Subcutaneous abdominal adipose tissue (tissue), 5 donors: ENCODE measurements around the gene PRR30.

Source experiments
- H3K27ac ChIP-seq: one replicate; pipeline ENCODE4 v1.7.0; 2013; ENCODE audit warnings: low read depth, mild to moderate bottlenecking, inconsistent platforms, low read length, moderate library complexity
- H3K27me3 ChIP-seq, 5 donors: one replicate each; pipeline ENCODE4 v1.7.0; 2013; ENCODE audit warnings: low read length in 5 of 5, inconsistent platforms in 1 of 5; ENCODE audit not compliant: control insufficient read depth in 5 of 5, insufficient read depth in 4 of 5
- H3K36me3 ChIP-seq, 5 donors: one replicate each; pipeline ENCODE4 v1.7.0; 2013; ENCODE audit warnings: low read length in 5 of 5; ENCODE audit not compliant: control insufficient read depth in 5 of 5, insufficient read depth in 5 of 5
- H3K4me1 ChIP-seq, 5 donors: one replicate each; pipeline ENCODE4 v1.7.0; 2013; ENCODE audit warnings: low read length in 5 of 5, mild to moderate bottlenecking in 3 of 5, moderate library complexity in 1 of 5; ENCODE audit not compliant: control insufficient read depth in 5 of 5, insufficient read depth in 5 of 5
- H3K4me3 ChIP-seq, 5 donors: one replicate each; pipeline ENCODE4 v1.7.0; 2013; ENCODE audit warnings: low read length in 5 of 5, low read depth in 1 of 5
- H3K9ac ChIP-seq, 5 donors: one replicate each; pipeline ENCODE4 v1.7.0; 2013; ENCODE audit warnings: low read length in 5 of 5, mild to moderate bottlenecking in 4 of 5, moderate library complexity in 3 of 5
- H3K9me3 ChIP-seq, 5 donors: one replicate each; pipeline ENCODE4 v1.7.0; 2013; ENCODE audit warnings: low read length in 5 of 5; ENCODE audit not compliant: control insufficient read depth in 5 of 5
- donor health status: healthy.
- donor health status: healthy.
- donor health status: healthy.
- donor health status: healthy.
- donor health status: healthy.

PRR30 gene

DNA sequence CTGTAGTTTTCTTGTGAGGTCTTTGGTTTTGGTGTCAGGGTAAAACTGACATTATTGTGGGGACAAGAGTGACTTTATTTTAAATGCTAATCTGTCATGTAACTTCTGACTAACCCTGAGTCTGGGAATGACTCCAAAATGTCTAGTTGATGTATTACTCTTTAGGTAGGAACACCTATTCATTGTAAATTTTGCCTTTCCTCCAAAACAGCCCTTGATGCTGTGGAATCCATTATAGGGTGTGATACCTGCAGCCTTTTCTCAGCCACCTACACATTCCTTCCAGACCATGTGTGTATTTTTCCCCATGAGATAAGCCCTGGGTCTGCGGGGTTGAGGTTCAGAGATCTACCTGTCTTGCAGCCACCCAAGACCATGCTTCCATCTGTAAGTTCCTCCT lies 4.1 kb upstream of the PRR30 start:
- no peak overlapping the region for H3K9ac ChIP-seq
- no peaks in the 10 kb centered on the region for H3K4me1 ChIP-seq
- no peak overlapping the region for H3K4me3 ChIP-seq
- no peaks in the 10 kb centered on the region for H3K9me3 ChIP-seq
- no peak overlapping the region for H3K27ac ChIP-seq
- H3K27me3 ChIP-seq: no peaks in the 10 kb centered on the region
- H3K36me3 ChIP-seq: no peaks in the 10 kb centered on the region

DNA sequence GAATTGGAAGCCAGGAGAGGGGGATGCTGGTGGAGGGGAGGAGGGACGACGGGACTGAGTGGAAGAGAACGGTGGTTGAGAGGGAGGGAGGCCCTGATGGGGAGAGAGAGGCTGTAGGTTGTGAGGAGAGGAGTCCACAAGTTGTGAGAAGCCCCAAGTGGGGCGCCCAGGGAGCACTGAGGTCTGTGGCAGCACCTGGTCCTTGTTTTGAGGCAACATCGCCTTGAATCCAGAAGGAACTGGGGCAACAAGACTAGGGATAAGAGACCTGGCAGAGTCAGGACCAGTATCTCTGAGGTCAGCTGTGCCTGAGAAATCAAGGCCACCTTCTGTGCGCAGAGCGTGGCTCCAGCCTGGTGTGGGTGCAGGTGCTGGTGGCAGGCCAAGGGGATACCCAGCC lies 1.1 kb downstream of the PRR30 start:
- H3K9me3 ChIP-seq: no peaks in the 10 kb centered on the region
- no peak overlapping the region for H3K27ac ChIP-seq
- peaks cover 0 to 14% (median 11%) of the 10 kb centered on the region in 5 donors for H3K4me1 ChIP-seq
- H3K36me3 ChIP-seq: no peaks in the 10 kb centered on the region
- no peaks in the 10 kb centered on the region for H3K27me3 ChIP-seq
- no peak overlapping the region for H3K4me3 ChIP-seq
- no peak overlapping the region for H3K9ac ChIP-seq

DNA sequence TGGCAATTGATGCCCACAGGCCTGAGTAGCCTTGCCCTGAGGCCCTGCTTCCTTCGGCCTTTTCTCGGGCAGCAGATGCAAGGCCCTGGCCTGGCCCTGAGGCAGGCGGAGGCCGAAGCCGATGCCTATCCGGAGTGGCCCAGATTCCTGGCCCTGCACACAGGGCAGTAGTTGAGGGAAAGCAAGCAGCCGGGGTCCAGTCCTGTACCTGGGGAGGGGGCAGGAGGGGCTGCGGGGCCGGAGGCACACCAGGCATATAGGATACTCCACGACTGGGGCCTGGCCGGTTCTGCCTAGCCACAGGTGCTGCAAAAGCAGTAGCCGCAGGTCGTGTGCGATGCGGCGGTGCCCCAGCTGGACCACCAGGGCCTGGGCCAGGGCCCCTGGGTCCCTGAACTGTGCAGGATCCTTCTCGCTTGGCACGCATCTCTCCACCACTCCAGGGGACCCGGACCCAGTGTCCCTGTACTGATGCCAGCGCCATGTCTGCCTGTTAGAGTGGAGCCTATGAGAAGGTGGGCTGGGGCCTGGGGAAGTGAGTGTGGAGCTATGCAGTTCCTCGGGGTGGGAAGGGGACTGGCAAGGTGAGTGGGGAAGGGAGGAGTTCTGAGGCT lies 1.8 kb downstream of the PRR30 start:
- Histone ChIP-seq H3K4me1 (peaks cover 0 to 21% (median 18%) of the 10 kb centered on the region in 5 donors), H3K9ac (no peak overlapping the region), H3K9me3 (no peaks in the 10 kb centered on the region), H3K4me3 (no peak overlapping the region), H3K27me3 (no peaks in the 10 kb centered on the region), H3K27ac (no peak overlapping the region), H3K36me3 (peaks cover 0 to 6% (median 3%) of the 10 kb centered on the region in 5 donors)

DNA sequence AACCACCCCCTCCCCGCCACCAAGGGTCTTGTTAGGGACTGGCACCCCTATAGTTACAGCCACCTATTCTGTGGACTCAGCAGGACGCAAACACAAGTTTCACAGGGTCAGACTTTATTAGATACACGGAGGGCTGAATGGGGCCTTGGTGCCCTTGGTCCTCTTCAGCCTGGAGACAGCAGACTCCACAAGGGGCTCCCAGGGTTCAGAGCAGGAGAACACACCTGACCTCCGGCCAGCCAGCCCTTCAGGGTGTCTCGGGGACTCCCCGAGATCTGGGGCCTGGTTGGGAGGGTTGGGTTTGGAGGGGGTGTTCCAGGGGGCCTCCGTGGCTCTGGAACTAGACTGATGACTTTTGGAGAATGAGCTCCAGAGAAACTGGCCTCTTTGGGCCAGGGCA lies 2.5 kb downstream of the PRR30 start:
- Histone ChIP-seq H3K9ac (no peak overlapping the region), H3K36me3 (peaks cover 0 to 13% (median 9%) of the 10 kb centered on the region in 5 donors), H3K27me3 (no peaks in the 10 kb centered on the region), H3K27ac (no peak overlapping the region), H3K4me1 (peaks cover 0 to 24% (median 23%) of the 10 kb centered on the region in 5 donors), H3K4me3 (no peak overlapping the region), H3K9me3 (no peaks in the 10 kb centered on the region)

DNA sequence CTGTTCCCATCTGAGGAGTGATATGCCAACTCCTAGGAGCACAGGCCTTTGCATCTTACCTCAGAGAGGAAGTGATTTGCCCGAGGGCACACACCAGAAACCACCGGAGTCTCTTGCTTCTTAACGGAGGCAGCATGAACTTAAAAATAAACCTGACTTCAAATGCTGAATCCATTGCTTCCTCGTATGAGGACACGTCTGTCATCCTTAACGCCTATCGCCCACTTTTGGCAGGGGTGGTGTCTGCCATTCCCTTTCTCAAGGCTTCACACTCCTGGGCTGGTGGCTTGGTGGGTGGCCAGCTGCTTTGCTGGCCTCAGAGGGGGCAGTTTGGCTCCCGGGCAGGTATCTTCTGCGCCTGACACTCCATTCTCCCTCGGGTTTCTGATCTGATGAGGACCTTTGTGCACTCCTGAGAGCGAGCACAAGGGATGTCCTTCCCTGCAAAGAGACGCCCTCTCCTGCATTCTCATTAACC lies 3.7 kb downstream of the PRR30 start:
- no peak overlapping the region for H3K27ac ChIP-seq

DNA sequence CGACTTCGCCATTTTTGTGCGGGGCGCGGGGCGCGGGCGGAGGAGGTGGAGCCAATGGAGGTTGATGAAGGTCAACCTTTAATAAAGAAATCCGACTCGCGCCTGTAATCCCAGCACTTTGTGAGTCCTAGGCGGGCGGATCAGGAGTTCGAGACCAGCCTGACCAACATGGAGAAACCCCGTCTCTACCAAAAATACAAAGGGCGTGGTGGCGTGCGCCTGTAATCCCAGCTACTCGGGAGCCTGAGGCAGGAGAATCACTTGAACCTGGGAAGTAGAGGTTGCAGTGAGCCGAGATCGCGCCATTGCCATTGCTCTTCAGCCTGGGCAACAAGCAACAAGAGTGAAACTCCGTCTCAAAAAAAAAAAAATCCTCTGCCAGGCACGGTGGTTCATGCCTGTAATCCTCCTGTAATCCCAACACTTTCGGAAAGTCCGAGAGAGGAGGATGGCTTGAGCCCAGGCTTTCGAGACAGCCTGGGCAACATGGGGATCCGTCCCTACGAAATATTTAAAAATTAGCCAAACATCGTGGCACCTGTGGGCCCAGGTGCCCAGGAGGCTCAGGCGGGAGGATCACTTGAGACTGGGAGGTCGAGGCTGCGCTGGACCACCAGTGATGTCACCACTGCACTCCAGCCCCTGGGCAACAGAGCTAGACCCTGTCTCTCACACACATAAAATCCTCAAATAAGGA lies 4.3 kb downstream of the PRR30 start:
- Histone ChIP-seq H3K9ac (no peak overlapping the region), H3K27ac (no peak overlapping the region), H3K36me3 (peaks cover 0 to 31% (median 27%) of the 10 kb centered on the region in 5 donors), H3K4me1 (peaks cover 0 to 25% (median 23%) of the 10 kb centered on the region in 5 donors), H3K9me3 (no peaks in the 10 kb centered on the region), H3K27me3 (no peaks in the 10 kb centered on the region), H3K4me3 (peak overlapping the region in 4 of 5 donors; percentile 55 to 89 (median 73))

More for the DNA sequence above, 3.7 kb downstream of the PRR30 start:
- H3K27me3 ChIP-seq: no peaks in the 10 kb centered on the region
- H3K4me1 ChIP-seq: peaks cover 0 to 25% (median 23%) of the 10 kb centered on the region in 5 donors
- no peak overlapping the region for H3K4me3 ChIP-seq
- peaks cover 0 to 25% (median 22%) of the 10 kb centered on the region in 5 donors for H3K36me3 ChIP-seq
- H3K9ac ChIP-seq: no peak overlapping the region
- H3K9me3 ChIP-seq: no peaks in the 10 kb centered on the region

DNA sequence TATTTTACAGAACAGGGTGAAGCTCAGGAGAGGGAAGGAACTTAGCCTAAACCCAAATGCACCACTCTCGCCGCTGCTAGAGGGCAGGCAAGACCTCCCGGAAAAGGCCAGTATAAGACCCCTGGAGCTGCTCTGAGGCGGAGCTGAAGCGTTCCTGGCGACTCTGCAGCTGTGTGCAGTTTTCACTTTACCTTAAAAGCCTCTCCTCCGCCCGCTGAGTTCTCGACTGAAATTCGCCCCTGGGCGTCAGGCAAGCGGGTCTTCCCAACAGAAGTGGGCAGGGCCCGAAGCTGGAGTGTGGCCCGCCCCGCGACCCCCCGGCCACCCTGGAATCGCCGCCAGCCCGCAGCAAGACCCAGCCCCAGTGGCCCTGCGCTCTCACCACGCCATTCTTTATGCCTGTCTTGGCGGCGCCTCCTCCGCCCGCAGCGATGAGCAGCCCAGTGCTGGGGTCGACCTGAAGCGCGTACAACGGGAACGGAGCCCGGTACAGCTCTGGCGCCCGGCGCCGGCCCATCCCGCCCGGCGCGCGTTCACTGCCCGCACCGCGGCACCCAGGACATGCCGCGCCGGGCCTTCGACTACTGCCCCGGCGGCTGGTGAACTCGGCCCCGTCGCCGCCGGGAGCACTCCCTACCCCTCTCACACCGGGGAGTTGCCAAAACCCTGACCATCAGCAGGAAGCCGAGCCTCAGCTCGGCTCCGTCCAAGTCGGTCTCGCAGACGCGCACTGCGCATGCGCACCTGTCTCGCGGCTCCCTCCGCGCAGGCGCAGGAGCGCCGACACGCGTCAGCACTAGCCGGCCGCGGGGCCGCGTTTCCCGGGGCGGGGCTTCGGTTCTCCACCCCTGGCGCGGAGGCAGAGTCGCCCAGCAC lies 5.1 kb downstream of the PRR30 start, which contains the start of gene PREB:
PREB (minus strand) TSS at position 732 of the 876 bp plus-strand sequence; CDS start at position 517, 215 bp downstream.
- Histone ChIP-seq H3K36me3 (peaks cover 0 to 39% (median 33%) of the 10 kb centered on the region in 5 donors), H3K27me3 (no peaks in the 10 kb centered on the region), H3K9me3 (no peaks in the 10 kb centered on the region), H3K9ac (peak within 1 kb of the TSS; percentile 71 to 96 (median 90)), H3K4me3 (peak within 1 kb of the TSS; percentile 80 to 93 (median 89)), H3K4me1 (peaks cover 0 to 25% (median 23%) of the 10 kb centered on the region in 5 donors), H3K27ac (peak within 1 kb of the TSS; percentile 83)

DNA sequence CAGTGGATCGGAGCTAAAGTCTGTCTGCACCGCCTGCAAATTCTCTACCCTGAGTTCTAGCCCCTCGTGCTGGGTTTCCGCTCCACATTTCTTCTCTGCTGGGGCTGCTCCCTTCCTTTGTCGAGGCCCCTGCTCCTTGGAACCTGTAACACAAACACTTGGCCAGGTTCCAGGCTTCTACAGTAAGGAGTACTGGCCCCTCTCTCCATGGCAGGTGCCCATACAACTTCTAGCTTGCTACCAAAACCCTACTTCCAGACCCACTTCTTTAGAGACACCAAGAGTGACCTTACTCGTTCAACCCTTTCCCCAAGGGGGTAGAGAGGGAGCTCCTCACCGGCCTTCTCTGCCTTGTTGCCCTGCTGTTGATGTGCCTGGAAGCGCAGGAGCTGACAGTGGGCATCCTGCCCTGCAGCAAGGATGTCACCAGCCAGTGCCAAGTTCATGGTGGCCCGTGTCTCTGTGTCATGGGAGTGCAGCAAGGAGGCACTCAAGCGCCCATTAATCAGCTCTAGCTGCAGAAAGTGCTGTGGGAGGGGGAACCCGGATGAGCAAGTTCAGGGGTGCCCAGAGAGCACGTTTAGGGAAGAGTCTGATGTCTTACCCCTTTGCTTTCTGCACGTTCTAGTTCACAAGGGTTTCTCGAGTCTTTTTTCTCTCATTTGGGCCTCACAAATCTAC lies 5.9 kb downstream of the PRR30 start:
- Histone ChIP-seq H3K4me3 (peak overlapping the region; percentile 80 to 93 (median 89)), H3K4me1 (peaks cover 0 to 25% (median 23%) of the 10 kb centered on the region in 5 donors), H3K36me3 (peaks cover 0 to 42% (median 35%) of the 10 kb centered on the region in 5 donors), H3K9me3 (no peaks in the 10 kb centered on the region), H3K27ac (peak overlapping the region; percentile 34), H3K9ac (peak overlapping the region in 4 of 5 donors; percentile 89 to 96 (median 91)), H3K27me3 (no peaks in the 10 kb centered on the region)

DNA sequence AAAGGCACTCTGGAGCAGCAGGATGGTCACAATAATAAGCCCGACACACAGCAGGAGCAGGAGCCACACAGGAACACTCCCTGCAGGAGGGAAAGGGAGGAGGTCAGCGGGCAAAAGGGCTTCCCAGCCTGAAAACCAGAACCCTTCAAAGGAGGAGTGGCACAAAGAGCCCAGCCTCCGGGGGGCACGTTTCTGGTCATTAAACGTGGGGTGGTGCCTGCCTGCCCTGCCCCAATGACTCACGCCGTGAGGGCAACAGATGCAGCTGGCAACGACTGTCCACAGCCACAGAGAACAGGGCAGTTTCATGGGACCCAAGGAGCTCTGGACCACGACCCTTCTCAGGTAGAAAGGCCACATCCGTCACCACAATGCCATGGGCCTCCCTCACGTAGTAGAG lies 7.8 kb downstream of the PRR30 start:
- Histone ChIP-seq H3K9ac (no peak overlapping the region), H3K27ac (no peak overlapping the region), H3K4me1 (peaks cover 0 to 27% (median 24%) of the 10 kb centered on the region in 5 donors), H3K4me3 (no peak overlapping the region), H3K36me3 (peaks cover 0 to 42% (median 35%) of the 10 kb centered on the region in 5 donors), H3K9me3 (no peaks in the 10 kb centered on the region), H3K27me3 (no peaks in the 10 kb centered on the region)
